HG03469 (cell line): ENCODE measurements around the gene CYYR1.

Experiments used
- ATAC-seq: cut with Tn5 transposase; IDR thresholded peaks from one replicate; pipeline ENCODE4 v1.9.1; 2021; ENCODE audit warnings: mild to moderate bottlenecking, moderate library complexity, moderate number of reproducible peaks; ENCODE audit not compliant: unreplicated experiment

The CYYR1 gene

DNA sequence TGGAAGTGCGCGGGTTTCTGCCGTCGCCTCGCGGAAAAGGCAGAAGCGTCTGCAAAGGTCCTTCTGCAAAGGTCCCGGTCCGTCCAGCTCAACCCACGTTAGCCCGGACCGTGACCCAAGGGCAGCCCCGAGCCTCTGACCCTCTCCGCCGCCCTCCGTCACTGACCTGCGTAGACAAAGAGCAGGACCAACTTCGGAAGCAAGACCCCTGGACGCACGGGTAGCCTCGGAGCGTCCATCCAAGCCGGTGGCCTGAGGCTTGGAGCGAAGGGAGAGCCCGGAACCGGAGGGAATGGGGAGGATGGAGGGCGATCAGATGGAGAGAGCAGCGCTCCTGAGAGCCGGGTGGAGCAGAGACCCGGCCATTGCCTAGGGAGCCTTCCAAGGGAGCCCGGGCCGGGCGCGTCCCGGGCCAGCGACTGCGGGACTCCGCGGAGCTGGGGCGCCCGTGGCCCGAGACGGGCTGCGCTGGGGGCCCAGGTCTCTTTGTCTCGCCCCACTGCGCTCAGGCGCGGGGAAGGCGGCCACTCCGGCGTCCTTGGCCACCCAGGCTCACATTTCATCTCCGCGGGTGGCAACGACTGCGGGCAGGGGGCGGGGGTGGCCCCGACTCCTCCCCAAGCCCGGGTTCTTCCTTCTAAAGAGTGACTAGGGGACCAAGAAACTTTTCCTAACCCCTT, at the start of gene CYYR1:
Gene CYYR1 (minus strand): TSS at position 585 of the 680 bp plus-strand sequence. CDS start 346 bp downstream, at position 239.
- no peak for ATAC-seq

DNA sequence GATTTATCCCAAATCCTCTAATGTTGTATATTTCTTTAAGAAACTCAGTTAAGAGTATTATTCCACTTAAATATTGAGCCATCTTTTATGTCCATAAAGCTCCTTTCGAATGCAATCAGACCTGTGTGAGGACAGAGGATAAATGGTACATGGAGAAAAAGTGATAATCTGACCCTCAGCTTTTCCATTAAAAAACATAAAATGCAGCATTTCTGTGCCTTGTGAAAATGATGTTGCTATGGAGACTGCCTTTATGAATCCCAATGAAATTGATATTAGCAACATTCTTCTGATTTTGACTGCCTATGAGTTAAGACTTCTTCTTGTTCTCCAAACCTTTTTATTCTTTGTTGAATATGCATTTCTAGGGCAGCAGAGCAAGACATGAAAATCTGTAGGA, 44.1 kb upstream of the CYYR1 start:
- ATAC-seq: no peak

DNA sequence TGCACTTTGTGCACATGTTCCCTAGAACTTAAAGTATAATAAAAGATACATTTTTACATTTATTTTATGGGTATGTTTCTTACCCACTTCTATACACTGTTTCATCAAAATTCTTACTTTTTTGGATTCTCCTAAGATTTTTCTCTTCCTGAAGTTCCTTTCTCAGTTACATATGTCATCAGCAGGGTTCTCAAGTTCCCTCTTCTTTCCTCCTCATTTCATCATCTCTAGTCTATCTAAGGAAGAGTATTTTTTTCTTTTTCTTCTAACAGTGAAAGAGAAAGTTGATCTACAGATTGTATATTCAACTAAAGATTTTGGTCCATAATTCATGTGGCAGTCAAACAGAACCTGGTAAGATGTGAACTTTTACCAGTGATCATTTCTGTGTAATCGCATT, 41.2 kb upstream of the CYYR1 start:
- no peak for ATAC-seq

DNA sequence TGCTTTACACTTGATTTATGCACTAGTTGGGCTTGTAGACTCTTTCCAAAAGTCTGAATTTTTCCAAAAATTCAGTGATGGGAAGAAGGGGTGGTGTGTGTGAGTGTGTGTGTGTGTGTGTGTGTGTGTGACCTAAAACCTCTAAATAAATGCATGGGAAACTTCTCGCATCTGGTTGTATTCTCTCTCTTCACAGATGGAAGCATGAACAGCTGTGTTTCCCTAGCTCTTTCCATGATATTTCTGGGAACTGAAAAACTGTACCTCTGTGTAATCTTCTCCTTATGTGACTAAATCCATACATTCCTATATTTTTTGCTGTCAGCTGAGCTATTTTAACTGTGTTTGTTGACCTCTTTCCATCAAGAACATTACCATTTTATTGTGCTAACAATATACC, 26.2 kb upstream of the CYYR1 start:
- ATAC-seq: no peak

DNA sequence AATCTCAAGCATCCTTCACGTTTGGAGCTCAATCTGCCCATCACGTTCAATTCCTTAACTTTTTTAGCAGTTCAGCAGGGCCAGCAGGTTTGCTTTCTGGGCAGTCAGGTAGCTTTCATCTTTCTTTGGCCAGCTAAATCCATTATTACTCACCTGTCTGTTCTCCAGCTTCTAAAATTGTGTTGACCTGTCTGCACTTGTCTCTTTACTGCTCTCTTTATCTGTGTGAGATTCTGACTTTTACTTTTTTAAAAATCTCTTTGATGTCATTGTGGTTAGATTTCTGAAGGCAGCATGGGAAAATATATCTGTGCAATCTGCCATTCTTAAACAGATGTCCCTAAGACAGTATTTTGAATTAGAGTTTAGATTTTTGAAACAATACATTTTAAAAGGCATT, 24.9 kb upstream of the CYYR1 start:
- no peak for ATAC-seq

DNA sequence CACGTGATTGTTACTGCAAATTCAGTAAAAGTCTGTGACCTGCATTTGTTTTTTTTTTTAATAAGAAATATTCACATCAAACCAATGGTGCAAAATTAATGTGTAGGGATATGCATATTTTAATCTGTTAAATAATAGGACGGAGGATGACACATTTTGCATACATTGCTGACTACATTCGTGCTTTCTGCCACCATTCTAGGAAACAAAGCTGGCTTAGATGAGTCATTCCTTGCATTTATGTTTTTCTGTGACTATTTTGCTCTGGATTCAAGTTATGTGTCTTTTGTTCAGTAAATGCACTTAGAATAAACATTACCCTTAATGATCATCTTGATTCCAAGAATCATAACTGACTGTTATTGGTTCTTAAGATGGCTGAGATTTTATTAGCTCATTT, 23.9 kb upstream of the CYYR1 start:
- ATAC-seq: no peak

DNA sequence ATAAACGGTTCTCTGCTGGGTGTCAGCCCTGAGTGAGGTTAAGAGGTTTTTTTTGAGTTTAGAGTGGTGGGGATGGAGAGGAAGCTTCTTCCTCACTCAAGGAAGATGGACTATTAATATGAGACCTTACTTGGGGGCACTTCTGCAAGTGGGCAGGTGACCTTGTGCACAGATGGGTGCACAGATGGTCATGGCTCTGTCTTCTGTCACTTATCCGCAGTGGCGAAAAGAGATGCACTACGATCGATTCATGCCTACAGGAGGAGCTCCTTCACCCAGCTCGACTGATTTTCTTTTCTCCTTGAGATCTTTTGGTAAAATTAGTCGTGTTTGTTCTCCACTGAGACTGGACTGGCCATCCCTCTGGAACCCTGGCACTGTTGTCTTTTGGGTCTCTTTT, 22.9 kb upstream of the CYYR1 start:
- no peak for ATAC-seq

DNA sequence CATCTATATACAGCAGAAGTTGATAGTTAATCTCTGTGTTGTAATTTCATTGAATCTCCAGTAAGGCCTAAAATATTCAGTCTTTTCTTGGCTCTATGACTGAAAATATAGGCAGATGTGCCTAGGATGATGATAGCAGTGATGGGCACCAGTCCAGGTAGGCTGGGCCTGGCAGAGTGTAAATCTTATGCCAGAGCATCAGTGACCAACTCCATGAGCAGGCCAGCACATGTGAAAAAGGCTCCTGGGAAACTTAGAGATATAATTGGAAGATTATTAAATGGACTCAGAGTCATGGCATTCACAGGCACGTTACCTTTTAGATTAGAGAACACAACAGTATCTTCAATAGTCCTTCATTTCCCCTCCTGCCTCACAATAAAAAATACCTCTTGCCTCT, 20.7 kb upstream of the CYYR1 start:
- ATAC-seq: no peak

DNA sequence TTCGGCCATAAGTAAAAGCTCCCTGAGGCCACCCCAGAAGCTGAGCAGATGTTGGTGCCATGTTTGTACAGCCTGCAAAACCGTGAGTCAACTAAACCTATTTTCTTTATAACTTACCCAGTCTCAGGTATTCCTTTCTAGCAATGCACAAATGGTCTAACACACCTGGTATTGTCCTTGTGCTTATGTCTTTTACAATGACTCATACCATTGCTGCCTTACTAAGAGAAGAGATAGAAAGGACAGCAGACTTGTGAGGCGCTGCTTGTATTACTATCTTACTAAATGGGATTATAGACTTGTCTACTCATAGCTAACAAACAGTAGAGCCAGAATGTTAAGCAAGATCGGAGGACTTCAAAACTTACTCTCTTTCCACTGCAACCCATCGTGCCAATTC, 18.5 kb upstream of the CYYR1 start:
- no peak for ATAC-seq

DNA sequence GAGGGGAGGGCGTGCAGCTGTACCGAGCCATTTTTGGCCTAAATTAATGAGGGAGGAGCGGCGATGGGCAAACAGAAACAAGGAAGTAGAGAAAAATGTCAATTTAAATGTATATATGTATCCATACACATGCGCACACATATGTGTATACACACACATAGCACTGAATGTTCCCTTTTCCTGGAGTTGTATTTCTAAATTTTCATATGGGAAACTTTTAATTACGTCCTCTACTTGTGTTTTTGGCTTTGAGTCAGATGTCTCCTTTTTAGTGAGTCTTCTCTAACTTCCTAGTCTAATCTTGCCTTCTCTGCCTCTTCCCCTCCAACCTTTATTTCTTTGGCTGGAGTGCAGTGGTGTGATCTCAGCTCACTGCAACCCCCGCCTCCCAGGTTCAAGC, 15.4 kb upstream of the CYYR1 start:
- ATAC-seq: no peak

DNA sequence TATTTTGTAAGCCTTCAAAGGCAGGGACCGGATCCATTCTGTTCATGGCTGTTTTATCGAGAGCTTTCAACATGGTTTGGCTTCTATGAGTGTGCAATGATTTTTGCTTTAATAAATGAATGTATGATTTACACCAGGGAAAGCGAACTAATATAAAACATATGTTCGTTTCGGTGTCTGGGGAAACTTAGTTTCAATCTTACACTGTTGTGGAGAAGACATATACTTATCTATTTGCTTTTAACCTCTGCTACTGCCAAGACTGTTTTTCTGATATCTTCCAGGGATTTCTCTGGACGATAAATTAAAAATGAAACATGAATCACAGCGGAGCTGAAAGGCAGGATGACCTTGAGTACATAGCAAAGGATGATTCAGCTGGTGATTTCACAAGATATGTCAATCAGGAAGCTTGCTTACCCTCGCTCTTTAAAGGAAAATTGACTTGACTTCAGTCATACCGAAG, 14.7 kb upstream of the CYYR1 start:
- ATAC-seq: no peak

DNA sequence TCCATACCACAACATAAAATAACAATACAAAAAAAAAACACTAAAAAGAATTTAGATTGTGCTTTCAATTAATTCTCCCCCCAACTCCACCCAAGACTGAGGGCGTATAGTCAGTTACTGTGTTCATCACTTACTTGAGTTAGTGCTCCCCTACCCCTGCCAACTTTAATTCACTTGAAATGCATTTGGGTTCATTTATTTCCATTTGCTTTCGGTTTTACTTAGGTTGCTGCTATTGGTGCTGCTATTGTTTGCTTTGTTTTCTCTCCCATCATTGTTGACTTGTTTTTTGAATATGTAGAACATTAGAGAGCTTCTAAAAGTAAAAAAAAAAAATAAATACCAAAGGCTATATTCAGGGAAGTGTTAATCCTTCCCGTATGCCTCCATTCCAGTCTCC, 10.7 kb upstream of the CYYR1 start:
- no peak for ATAC-seq

DNA sequence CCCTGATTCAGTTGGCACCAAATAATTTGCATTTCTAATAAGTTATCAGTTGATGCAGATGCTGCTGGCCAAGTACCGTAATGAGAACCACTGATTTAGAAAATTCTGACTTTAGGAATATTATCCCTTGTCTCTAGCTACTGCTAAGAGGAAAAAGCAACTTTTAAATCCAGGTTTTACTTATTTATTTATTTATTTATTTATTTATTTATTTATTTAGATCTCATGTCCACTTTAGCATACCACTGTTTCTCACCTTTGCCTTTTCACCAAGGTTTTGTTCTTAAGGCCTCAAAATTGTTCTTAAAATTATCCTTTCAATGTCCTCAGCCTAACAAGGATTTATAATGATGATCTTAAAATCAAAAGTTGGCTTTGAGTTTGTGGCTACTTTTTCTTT, 8.7 kb upstream of the CYYR1 start:
- ATAC-seq: no peak

DNA sequence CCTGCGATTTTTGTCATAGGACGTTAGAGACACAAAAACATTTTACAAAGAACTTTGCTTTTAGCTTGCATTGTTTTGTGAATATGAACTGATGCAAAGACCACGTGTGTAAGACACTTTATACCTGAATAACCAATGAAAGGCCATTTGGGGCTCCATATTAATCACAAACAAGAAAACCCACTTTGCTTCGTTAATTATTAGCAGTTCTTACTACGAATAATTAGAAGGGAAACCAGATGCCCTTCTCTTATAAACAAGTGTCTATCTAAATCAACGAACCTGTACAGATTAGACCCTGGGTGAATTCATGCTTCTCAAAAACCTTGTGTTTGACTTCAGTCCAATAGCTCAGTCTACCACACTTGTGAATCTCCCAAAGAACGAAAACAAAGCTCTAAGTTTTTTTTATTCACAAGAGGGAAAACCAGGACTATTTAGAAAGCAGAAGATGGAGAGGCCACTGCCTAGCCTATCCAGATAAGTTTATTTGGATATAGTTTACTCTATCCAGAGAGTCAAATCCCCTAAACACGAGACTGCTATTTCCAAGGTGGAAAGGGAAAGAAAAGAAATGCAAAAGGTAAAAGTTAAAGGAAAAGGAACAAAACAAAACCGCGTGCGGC, 897 bp downstream of the CYYR1 start:
- ATAC-seq: no peak

DNA sequence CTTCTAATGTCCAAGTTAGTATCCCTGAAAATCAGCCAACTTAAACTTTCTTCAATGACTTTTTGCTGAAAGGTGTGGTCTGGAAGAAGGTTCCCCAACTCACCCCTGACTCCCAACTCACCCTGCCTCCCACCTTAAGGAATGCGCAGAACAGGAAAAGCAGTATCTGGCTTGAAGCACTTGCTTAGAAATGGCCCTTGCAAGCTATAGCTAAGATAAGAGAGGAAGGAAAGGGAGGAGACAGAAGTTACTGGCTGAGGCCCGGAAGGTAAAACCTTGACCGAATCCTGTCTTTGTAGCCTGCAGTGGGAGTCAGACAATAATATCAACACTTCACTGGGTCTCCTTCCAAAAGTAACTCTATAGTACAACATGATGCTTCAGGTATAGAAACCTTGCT, 2.9 kb downstream of the CYYR1 start:
- no peak for ATAC-seq

DNA sequence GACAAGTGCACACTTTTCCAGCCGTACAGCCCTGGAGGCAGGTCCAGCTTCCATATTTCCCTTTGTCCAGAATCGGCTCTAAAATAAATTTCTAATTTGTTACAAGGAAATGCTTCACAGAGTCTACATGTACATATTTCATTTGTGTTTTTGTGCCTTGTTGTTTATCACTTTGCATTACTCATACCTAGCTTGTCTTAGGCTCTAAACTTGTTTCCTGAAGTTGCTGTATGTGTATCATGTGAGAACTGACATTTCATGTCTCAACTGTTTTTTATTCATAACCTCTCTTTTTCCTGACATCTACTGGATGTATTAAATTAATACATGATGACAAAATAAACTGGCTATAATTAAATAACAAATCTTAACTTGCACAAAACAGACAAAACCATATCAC, 7.5 kb downstream of the CYYR1 start:
- no peak for ATAC-seq

DNA sequence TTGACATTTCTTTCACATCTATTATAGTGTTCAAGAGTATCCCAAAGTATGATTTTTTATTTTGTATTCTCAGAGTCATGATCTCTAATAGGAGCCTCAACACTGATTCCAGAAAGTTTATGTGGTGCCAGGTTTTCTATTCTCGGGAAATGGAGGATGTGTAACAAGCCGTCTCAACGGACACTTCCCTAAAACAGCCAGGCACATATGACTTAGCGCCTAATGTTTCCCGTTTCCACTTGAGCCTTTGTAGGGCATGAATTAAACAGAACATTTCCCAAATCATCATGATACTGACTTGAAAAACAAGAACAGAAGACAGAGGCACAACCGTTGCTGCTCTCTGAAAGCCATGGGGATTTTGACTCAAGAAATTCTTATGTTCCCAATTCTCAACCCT, 8.0 kb downstream of the CYYR1 start:
- no peak for ATAC-seq

DNA sequence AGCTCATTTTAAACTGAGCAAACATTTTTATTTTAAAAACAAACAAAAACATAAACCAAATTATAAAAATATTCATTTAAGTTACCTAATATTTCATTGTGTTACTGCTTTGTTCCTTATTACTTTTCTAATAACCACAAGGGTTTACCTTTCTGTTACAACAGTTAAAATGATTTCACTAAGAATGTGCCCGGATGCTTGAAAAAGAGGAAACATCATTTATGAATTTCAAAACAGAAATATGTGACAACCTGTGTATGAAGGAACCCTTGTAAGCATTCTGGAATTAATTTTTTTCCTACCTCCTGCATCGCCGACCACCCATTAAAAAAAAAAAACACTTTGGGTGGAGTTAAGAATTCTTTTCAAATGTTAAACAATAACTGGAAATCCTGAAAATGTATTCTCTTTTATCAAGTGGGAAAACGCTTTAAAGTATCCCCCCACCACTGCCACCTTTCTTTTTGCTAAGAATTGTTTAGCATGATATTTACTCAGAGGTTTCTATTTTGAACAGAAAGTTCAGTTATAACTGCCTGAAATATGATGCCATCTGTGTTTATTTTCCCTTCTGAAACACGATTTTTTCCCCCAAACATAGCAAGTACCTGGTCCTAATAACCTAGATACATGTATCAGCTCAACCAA, 9.1 kb downstream of the CYYR1 start:
- no peak for ATAC-seq

DNA sequence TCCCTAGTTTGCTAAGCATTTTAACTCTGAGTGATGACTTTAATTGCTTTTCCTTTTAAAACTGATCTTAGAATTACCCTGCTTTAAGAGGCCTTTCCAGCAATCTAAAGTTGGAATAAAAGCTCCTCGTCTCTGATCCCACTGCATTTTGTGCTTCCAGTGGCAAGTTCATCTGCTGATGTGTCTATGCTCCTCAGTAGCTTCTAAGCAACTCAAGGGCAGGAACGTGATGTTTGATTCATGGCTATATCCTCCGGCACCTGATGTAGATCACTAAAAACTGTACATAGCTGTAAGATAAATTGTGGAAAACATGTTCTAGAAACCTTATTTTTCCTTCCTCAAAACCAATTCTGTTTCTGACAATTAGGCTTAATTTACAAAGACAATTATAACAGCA, 12.5 kb downstream of the CYYR1 start:
- ATAC-seq: no peak

DNA sequence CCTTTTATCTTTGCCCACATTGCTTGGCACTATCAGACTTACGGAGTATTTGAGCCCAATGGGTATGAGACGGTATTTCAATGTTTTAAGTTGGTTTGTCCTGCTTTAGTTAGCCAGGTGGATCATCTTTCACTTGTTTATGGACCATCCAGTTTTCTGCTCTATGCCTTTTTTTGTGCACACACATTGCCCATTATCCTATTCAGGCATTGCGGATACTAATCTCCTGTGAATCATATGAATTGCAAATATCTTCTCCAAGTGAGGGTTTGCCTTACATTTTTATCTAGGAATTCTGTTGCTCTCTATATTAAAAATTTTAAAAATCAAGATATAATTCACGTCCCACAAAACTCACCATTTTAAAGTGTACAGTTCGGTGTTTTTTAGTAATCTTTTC, 14.0 kb downstream of the CYYR1 start:
- no peak for ATAC-seq

DNA sequence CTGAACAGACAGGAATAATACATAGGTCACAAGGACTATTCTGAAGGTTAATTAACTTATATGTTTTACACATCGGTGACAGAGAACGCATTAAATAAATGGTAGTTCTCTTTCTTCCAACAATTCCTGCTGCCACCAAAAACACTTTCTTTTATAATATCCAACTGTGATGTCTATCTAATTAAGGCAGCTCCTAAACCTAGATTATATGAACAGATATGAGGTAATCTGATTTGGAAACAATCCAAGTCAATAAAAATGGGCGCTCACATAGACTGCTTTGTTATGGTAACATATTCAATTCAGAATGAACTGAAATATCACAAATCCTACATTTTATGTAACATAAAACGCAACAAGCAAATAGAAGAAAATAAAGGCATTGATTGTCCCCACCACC, 16.0 kb downstream of the CYYR1 start:
- ATAC-seq: no peak

DNA sequence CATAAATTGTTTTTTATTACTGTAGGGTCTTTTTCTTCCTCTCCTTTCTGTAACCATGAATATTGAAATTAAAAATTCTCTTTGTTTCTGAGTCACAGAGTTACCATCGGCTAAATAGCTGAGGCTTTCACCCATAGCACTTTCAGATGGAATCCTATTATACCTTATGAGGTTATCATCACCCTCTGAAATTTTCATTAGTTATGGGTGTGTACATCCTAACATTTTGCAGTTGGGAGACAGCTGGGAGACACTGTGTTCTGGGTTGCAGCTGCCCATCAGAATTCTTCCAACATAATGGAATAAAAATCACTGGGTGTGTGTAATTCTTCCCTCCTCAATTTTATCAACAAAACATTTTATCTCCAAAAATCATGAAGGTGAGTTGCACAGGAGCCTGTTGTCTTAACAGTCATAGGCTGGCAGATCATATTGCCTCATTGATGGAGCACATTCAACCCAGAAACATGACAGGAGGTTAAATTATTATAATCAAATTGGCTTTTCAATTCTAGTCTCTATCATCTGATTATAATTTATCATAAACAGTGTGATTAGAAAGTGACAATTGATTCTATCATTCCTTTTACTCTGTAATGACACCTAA, 17.4 kb downstream of the CYYR1 start:
- ATAC-seq: no peak
